Activated CD4-positive, alpha-beta T cell treated with anti-CD3 and anti-CD28 coated beads, Interleukin-2, Interleukin-6, amounts not matched to agents 100 ng/mL and 50 ng/mL, durations not matched to agents 16 hours and 8 hours (primary cell): ENCODE data around the gene SH3PXD2B.

ENCODE experiments used
- DNase-seq: peaks from one replicate; pipeline ENCODE4 v3.0.0-alpha.2; 2020

SH3PXD2B gene

GRCh38 chr5:172454358-172455086, at the start of gene SH3PXD2B:
Gene SH3PXD2B, minus strand, starts transcription at chr5:172454525. Its CDS starts 173 bp downstream, at chr5:172454352.
- DNase-seq: peak; percentile 52

- DNase-seq: no peak
These were observed 48.6 kb upstream of the SH3PXD2B start for GRCh38 chr5:172502969-172503368.

- DNase-seq: no peak
These were observed 48.1 kb upstream of the SH3PXD2B start for GRCh38 chr5:172502410-172502809.

DNA sequence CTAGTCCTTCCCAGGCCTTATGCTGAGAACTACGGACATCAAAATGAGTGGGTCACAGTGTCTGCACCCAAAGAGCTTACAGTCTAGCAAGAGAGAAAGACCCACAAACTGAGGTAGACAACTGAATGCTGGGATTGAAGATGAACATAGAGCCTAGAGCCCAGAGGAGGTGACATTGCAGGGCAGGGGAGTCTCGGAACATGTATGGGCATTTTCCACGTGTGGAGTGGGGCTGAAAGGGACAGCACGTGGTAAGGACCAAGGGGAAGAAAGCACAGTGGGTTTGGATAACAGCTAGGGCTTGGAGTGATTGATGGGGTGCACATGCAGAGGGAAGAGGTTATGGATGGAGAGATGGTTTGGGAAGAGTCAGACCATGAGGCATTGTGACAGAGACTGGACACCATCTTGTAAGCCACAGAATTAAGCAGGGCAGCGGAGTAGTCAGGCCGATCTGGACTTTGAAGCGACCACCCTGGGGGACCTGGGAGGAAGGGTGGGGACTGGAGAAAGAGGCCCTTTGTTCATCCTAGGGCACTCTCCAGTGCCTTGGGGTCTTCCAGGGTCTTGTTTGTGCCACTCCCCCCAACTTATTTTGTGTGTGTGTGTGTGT, 47.5 kb upstream of the SH3PXD2B start:
- DNase-seq: no peak

DNA sequence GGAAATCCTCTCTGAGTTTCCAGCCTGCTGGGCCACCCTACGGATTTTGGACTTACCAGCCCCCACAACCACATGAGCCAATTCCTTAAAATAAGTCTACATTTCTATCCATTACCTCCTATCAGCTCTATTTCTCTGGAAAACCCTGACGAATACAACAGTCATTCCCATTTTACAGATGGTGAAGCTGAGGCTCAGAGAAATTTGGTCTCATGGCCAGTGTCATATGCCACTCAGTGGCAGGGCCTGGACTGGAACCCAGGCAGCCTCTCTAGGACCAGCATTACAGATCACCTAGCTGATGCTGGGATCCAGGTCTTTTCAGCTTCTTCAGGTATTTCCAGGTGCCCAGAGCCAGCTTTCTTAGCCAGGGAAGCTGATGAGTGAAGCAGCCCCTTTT, 45.0 kb upstream of the SH3PXD2B start:
- no peak for DNase-seq

DNA sequence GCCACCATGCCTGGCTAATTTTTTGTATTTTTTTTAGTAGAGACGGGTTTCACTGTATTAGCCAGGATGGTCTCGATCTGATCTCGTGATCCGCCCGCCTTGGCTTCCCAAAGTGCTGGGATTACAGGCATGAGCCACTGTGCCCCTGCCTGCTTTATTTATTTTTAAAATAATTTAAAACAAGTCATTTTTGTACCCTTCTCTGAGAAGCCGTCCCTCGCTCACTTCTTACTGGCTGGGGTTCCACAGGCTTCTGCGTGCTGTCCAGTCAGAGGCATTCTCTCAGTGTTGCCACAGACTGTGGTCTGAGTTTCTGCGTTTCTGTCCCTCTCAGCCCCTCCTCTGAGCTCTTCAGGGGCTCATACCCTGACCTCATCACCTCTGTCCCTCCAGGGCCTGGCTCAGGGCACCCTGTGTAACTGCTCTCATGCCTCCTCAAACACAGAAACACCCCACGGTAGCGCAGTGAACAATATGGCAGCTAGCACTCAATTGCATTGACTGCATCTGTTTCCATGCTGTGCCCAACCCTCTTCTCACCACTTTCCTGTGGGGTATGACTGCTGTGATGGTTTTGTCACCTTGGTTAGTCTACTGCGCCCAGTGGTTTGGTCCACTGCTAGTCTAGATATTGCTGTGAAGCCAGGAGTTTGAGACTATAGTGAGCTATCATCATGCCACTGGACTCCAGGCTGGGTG, 44.3 kb upstream of the SH3PXD2B start:
- no peak for DNase-seq

GRCh38 chr5:172497591-172498255, 43.4 kb upstream of the SH3PXD2B start:
- no peak for DNase-seq

DNA sequence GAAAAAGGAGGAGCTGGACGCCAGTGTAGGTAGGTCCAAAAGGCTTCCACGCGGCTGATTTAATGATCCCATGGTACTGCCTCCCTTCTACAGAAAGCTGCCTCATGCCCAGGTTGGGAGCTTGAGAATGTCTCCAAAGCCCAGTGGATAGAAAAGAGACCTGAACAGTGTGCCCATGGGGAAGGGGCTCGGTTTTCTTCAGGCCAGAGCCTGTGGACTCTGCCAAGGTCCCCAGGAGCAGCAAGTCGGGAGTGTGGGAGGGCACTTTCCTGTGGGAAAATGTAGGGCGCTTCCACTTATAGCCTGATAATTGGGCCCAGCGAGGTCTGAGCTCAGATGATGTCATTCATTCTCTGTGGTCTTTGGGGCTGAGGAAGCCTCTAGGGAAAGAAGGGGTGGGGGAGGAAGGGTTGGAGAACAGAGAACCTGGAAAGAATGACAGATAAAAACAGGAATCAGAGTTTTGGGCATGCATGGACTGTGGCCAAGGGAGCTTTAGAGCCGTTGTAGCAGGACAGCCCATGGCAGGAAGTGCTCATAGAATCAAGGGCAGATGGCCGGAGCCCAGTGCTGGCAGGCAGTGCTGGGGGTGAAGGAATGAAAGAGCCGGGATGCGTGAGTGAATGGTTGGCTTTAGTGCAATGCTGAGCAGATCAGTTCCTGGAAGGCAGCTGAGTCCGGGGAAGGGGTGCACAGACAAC, 42.5 kb upstream of the SH3PXD2B start:
- DNase-seq: no peak

- DNase-seq: no peak
These were observed 40.5 kb upstream of the SH3PXD2B start for GRCh38 chr5:172494630-172495505.

- DNase-seq: no peak
These were observed 39.6 kb upstream of the SH3PXD2B start for GRCh38 chr5:172493906-172494305.

- DNase-seq: no peak
These were observed 39.1 kb upstream of the SH3PXD2B start for GRCh38 chr5:172493461-172493860.

DNA sequence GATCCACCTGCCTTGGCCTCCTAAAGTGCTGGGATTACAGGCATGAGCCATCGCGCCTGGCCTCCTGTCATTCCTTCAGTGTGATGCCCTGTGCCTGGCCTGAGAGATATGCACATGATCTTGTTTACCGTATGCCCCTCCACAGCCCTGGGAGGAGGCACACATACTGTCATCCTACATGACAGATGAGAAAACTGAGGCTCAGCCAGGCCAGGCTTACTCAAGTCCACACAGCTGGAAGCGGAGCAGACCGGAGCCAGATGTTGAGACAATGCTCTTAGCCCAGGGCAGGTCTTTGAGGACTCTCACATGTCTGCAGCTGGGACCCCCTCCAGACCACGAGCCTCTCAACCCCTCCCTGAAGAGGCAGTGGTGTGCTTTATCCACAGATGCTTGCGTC, 38.7 kb upstream of the SH3PXD2B start:
- no peak for DNase-seq

DNA sequence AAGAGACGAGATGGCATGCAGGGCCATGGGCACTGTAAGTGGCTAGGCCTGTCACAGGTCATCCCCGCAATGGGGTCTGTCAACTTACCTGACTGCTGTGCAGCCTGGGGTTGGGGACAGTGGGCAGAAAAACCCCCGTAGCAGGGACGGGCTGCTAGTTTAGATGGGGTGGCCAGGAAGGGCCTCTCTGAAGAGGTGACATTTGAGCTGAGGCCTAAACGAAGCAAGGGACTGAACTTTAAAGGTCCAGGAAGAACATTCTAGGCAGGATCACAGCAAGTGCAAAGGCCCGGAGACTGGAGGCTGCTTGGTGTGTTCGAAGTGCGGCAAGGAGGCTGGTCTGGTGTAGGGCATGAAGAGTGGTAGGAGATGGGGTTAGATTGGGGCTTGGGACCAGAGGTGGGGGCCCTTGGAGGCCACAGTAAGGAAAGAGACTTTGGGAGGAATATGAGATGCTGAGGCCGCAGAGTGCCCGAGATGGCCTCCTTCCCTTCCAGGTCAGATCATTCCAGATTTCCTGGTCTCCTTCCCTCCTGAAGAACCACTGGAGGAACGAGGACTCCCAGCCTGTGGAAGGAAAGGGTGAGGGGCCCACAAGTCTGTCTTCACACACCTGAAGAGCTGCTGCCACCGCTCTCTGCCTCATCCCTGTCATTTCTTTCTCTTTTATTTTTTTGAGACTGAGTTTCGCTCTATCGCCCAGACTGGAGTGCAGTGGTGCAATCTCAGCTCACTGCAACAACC, 37.9 kb upstream of the SH3PXD2B start:
- DNase-seq: no peak

- DNase-seq: no peak
These were observed 37.2 kb upstream of the SH3PXD2B start for GRCh38 chr5:172491481-172491880.

- no peak for DNase-seq
These were observed 36.5 kb upstream of the SH3PXD2B start for GRCh38 chr5:172490514-172491461.

GRCh38 chr5:172488221-172488620, 33.9 kb upstream of the SH3PXD2B start:
- DNase-seq: no peak

- no peak for DNase-seq
These were observed 33.3 kb upstream of the SH3PXD2B start for GRCh38 chr5:172487671-172488070.

- DNase-seq: no peak
These were observed 32.6 kb upstream of the SH3PXD2B start for GRCh38 chr5:172486912-172487311.

DNA sequence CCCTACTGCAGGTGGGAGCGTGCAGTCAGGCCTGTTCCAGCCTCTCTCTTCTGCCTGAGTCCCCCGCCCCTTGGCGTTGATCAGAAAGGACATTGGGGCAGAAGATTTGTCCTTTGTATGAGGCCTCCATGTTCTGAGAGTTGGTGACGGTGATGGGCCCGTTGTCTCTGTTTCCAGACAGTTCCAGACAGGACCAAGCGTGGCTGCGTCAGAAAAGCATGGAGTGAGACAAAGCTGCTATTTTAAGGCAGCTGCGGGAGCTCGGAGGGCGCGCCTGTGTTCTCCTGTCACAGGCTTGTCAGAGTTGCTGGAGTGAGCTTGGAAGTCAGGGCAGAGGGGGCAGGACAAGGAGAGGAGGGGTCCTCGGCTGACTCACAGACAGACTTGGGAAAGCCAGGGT, 32.1 kb upstream of the SH3PXD2B start:
- DNase-seq: no peak
